HG03460 (cell line): ENCODE data around the gene OLFML2A.

Source experiments
- ATAC-seq: cut with Tn5 transposase; IDR thresholded peaks from one replicate; pipeline ENCODE4 v1.9.1; 2021; ENCODE audit not compliant: unreplicated experiment

OLFML2A gene

DNA sequence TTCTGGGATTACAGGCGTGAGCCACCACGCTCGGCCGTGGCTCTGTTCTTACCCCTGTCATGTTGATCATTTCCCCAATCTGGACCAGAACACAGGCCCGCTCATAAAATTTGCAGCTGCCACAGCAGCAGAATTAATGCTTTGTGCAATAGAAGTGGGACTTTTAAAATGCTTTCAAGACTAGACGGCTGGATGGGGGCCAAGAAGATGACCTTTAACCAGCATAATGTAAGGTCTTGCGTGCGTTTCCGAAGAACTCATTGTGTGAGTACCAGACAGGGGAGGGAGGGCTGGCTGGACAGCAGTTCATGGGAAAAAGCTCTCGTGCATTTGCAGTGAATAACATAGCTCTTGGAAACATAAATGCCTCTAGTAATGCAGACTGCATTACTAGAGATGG lies 72.9 kb downstream of the OLFML2A start:
- no peak for ATAC-seq

DNA sequence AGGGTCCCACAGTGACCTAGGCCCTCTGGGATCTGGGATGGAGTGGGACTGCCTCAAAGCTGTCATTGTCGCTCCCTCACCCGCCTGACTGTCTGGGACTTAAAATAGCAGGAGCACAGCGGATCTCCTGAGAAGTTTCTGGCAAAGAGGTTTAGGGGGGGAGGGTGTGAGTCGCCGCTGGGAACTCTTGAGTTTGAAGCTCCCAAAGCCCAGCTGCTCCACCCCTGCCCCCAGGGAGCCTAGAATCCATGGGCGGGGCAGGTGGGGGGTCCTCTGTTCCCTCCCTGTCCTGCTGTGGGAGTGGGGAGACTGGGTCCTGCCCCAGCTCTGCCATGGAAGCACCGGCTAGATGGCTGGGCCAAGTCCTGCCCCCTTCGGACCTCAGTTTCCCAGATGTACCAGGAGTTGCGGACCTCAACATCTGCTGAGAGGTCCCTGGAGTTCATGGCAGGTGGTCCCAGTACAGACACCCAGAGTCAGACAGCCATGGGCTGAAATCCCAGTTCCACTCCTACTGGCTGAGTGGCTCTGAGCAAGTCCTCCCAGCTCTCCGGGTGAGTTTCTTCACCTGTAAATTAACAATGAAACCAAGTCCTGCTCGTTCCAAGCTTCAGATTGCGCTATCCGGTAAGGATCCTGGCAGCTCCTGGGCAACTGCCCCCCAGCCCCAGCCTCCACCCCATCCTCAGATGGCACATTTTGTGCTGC lies 75.3 kb downstream of the OLFML2A start:
- no peak for ATAC-seq

DNA sequence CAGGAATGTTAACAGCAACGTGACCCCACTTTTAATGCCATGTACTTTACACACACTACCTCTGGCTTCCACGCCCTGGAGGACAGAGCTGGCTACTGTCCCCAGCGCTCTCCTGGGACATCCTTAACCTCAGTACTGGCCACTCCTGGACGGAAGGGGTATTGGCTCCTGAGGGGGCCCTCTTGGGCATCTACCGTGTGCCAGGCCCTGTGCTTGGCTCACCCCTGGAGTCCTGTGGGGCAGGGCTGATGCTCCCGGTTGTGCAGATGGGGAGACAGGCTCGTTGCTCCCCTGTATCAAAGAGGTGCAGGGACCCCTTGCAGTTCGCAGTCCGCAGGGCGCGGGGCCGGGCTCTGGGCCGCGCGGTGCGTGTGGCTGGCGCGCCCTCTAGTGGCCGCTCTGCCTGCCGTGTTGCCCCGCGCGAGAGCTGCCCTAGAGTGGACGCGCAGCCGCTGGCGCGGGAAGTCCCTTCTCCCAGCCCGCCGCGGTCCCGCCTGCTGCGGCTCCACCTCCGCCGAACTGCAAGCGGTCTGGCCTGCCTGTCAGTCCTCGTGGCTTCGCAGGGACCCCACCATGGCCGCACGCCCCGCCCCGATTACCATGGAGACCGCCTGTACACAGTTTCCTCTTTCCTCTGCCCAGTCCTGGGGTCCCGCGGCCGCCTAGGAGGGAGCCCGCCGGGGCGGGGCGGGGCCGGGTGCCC lies 76.0 kb downstream of the OLFML2A start, which contains the start of gene WDR38:
TSS of gene WDR38 (plus strand) at position 632 of the 703 bp plus-strand sequence. CDS start 72 bp downstream, outside the sequence.
- ATAC-seq = peak; percentile 66

DNA sequence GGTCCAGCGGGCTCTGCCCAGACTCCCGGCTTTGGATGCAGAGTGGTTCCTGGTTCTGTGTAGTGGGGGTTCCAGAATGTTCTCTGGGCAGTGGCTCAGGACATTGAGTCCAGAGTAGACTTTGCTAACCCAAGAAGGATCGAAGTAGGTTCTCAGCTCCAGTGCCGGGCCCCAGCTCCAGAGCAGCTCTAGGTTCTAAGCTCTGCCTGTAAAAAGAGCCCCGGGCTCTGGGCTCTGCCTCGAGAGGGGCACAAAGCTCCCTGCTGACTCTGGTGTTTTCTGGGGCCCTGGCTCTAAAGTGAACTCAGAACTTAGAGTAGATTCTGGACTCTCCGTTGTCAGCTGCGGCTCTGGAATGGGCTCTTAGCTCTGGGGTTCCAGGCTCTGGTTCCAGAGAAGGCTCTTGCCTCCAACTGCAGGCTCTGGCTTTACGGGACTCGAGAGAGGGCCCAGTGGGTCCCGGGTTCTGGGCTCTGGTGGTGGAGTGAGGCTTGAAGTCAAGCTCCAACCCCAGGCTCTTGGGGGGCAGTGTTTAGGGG lies 76.7 kb downstream of the OLFML2A start:
- no peak for ATAC-seq

DNA sequence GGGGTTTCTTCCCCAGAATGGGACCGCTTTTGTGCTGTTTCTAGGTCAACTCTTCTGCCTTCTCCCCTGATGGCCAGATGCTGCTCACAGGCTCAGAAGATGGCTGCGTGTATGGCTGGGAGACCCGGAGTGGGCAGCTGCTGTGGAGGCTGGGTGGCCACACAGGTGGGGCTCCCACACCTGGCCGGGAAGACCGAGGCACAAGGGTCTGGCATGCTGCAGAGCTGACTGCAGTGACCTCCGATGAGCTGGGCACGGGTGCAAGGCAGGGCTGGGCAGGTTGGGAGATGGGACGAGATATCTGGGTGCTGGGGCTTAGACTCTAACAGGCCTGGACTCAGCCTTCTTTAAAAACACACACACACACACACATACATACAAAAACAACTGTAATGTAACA lies 77.2 kb downstream of the OLFML2A start:
- ATAC-seq = no peak

DNA sequence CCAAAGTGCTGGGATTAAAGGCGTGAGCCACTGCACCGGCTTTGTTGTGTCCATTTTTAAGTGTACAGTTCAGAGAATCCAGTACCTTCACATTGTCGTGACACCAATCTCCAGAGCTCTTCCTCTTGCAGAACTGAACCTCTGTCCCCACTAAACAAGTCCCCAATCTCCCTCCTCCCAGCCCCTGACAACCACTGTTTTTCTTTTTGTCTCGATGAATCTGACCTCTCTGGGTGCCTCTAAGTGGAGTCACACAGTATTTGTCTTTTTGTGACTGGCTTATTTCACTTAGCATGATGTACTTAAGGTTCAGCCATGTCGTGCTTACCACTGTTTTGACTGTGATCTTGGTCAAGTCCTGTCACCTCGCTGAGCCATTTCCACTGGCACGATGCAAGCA lies 77.9 kb downstream of the OLFML2A start:
- no peak for ATAC-seq

DNA sequence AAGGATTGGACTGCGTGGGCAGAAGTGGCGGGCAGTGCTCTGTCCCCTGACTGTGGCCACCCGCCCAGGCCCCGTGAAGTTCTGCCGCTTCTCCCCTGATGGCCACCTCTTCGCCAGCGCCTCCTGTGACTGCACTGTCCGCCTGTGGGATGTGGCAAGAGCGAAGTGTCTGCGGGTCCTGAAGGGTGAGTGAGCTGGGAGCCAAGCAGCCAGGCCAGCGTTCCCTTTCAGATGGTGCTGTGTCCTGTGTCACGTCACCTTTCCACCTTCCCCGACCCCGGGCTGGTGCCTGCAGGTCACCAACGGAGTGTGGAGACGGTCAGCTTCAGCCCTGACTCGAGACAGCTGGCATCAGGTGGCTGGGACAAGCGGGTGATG lies 78.6 kb downstream of the OLFML2A start:
- no peak for ATAC-seq

DNA sequence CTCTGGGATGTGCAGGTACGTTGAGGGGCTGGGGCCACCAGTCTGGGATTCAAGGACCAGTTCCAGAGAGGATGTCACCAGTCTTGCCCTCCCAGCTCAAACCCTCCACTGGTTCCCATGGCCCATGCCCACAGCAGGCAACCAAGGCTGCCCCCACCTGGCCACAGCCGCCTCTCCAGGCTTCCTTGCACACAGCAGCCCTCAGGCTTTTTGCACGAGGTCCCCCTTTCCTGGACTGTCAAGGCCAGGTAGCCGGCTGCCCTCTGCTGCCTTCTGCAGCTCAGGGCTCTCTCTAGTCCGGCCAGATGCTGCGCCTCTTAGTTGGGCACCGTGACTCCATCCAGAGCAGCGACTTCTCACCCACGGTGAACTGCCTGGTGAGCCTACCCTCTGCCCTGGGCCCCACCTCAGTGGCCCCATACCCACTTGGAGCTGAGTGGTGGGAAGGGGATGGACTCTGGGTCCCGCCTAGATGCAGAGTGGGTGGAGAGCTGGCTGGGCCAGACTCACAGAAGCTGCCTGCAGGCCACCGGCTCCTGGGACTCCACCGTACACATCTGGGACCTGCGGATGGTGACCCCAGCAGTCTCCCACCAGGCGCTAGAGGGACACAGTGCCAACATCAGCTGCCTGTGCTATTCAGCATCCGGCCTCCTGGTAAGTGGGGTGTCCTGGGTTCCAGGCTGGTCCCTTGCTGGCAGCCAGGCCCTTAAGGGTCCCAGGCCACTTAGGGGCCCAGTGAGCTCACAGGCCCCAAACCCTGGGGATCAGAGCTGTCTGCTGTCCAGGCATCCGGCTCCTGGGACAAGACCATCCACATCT lies 79.2 kb downstream of the OLFML2A start:
- no peak for ATAC-seq

DNA sequence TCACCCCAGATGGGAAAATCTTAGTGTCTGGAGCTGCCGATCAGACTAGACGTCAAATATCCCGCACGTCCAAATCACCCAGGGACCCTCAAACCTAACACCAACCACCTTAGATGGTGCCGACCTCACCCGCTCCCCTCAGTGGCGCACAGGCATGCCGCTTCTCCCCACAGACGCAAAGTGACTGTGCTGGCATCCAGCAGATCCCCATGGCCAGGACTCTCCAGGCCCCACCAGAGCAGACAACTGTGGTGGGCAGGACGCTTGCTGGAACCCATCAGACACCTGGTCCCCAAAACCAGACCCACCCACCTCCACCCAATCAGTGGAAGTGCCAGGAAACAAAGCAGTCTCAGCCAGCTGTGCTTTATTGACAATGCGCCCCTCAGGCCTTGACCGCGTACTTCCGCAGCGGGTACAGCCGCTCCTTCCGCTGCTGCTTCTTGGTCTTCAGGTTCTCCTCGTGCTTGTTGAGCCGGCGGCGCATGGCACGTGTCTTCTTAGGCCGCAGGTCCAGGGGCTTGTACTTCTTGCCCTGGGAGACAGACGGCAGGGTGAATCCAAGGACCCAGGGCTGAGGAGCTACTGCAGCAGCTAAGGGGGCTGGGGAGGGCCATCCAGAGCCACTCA lies 80.7 kb downstream of the OLFML2A start:
- no peak for ATAC-seq

DNA sequence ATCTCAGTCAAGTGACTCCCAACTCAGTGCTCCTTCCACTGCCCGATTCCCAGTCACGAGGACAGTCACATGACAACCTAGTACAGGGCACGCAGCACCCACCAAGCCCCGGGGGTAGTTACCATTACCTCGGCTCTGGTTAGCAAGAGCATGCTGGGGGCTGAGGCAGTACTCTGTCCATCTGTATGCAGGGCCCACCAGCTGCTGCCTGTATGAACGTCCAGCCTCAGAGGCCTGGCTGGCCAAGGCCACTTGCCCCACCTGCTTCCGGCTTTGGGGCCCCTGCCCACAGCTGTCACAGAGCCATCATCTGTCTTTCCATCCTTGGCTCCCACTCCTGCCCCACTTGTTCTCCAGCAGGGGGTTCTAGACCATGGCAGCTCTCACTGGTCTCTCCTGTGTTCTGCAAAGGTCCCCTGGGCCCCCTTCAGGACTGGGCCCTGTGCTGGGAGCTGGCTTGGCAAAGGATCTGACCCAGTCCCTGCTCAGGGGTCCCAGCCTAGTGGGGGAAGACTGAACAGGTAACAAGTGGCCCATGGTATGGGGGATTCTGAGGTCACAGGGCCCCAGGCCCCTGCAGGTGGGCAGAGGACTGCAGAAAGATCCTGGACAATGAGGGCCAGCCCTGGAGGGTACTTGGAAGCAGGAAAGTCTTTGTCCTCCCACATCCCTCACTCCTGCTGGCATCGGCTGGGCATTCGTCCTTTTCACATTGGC lies 81.6 kb downstream of the OLFML2A start:
- ATAC-seq = no peak

DNA sequence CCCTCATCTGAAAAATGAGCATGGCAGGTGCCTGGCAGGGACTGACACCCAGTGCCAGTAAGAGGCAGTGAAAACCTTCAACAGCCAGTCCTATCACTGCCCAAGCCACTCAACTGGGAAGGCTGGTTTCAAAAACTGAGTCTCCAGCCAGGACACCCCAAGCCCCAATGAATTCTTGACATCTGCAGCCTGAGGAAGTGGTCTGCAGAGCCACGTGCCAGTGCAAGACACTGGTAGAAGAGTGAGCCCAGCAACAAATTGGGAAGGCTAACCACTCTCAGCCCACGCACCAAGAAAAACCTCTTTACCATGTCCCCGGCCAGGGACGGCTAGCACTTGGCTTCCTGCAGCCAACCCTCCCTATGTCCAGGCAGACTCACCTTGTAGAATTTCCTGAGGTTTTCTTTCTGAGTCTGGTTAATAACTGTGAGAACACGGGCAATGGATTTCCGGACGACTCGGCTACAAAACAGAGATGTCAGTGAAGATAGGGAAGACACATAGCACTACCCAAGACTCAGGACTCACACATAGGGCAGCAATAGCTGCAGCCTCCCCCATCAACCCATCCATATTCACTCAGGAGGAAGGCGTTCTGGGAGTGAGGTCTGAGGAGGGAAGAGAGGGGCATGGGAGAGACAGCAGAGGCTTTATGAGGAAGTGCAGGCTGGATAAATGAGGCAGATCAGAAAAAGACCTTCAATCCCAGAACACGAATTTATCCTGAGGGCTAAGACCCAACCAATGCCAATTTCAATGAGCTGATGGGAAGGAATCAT lies 83.1 kb downstream of the OLFML2A start:
- ATAC-seq = no peak

DNA sequence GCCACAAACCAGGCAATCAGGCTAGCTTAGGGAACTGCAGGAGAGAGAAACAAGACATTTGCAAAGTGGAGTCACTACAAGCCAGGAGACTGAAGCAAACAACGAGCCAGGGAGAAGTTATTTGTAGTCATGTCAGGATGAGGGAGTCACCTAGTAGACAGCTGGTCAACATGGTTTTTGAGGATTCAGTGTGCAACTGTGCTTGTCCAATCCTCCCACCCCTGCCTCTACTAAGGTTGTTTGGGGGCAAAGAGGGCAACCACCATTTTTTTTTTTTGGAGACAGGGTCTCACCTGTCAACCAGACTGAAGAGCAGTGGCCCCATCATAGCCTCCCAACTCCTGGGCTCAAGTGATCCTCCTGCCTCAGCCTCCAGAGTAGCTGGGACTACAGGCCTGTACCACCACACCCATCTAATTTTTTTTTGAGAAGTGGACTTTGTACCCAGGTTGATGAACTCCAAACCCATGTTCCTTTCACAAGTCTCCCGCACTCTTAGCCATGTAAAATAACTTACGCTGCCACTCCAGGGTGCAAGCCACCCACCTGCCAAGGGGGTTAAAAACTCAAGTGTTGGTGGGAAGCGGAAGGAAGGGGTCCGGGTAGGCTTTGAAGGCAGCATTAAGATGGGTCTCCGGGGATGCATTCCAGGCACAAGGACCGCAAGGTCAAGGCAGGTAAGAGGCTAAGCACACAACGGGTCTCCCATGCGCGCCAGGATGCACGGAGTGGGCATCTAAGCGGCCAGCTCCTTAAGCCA lies 83.8 kb downstream of the OLFML2A start:
- no peak for ATAC-seq

DNA sequence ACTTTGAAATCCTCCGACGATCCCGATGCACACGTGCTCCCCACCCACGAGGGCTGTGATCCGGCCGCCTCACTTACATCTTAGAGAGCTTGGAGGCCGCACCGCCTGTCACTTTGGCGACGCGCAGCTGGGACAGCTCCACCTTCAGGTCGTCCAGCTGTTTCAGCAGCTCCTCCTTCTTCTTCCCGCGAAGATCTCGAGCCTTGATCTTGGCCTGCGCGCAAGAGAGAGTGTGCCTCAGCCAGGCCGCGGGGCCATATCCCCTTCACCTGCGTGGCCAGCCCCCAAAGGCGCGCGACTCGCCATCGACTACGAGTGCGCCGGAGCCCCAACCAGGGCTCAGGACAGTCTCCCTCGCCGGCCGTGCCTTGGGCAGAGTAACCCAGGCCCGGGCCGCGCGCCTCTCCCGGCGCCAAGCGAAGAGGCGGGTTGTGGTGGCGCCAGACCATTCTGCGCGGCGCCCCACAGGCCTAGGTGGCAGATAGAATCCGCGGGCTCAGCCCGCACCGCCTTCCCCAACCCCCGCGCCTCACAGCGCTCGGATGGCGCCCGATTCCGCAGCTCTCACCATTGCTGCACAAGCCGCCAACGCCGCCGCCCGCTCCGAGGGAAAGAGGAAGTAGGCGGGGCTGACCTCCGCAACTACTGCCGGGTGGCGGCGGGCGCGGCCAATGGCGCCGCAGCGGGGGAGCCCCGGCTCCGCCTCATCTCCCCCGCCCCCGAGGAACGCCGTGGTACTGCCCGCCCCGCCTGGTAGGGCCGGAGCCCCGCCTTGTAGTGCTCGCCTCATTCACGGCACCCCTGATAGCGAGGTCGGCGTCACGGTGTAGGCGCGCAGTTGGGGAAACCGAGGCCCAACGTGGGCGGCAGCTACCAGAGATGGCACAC lies 84.7 kb downstream of the OLFML2A start, which contains the start of the genes ARPC5L and RPL35:
TSS of gene ARPC5L (plus strand) at position 789 of the 888 bp plus-strand sequence. CDS start 7,161 bp downstream, outside the sequence.
TSS of gene RPL35 (minus strand) at position 616 of the 888 bp plus-strand sequence. CDS start at position 571, 45 bp downstream.
- peak; percentile 85 for ATAC-seq

DNA sequence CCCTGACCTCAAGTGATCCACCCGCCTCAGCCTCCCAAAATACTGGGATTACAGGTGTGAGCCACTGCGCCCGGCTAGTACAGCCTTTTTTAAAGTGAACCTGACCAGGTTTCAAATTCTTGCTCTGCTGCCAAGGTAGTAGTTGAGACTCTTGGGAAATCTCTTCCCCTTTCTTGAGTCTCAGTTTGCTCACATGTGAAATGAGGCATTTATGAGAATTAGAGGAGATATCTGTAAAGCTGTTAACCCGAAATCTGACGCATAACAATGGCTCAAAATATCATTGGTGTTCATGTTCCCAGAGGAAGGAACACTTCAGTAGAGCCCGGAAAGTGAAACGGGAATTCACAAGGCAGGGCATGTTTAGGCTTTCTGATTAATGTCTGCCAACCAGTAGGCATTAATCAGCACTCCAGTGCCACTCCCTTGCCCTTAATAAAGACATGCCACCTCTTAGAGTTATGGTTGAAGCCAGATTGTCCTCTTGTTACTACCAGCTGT lies 86.5 kb downstream of the OLFML2A start:
- no peak for ATAC-seq
